WERI-Rb-1 (cell line): ENCODE data around the gene NTRK3.

Experiments used
- DNase-seq: peaks from one replicate; pipeline ENCODE4 v3.0.0-alpha.2; 2020
- H3K27ac ChIP-seq: fragments of 250-450 bp; sonication (Bioruptor Pico); 2 replicates; pipeline ENCODE4 v1.5.1; 2020; ENCODE audit warnings: mild to moderate bottlenecking, moderate library complexity
- H3K27me3 ChIP-seq: fragments of 250-450 bp; sonication (Bioruptor Pico); 2 replicates; pipeline ENCODE4 v1.5.1; 2021; ENCODE audit warnings: mild to moderate bottlenecking, low read depth, moderate library complexity; ENCODE audit not compliant: insufficient read depth, severe bottlenecking
- H3K36me3 ChIP-seq: fragments of 250-450 bp; sonication (Bioruptor Pico); 2 replicates; pipeline ENCODE4 v1.5.1; 2020; ENCODE audit warnings: mild to moderate bottlenecking, moderate library complexity
- H3K4me3 ChIP-seq: 2 replicates; pipeline ENCODE4 v1.5.1; 2011; ENCODE audit warnings: low read depth, mild to moderate bottlenecking, control low read depth, low read length
- H3K9me3 ChIP-seq: fragments of 250-450 bp; sonication (Bioruptor Pico); 2 replicates; pipeline ENCODE4 v1.5.1; 2021; ENCODE audit warnings: mild to moderate bottlenecking, moderate library complexity; ENCODE audit not compliant: severe bottlenecking
- TF ChIP-seq, protein P1 (sequence below): IDR thresholded peaks from 2 replicates; pipeline ENCODE4 v1.5.1; 2011; ENCODE audit warnings: low read depth, mild to moderate bottlenecking, control low read depth, inconsistent platforms, low read length

NTRK3 gene

DNA sequence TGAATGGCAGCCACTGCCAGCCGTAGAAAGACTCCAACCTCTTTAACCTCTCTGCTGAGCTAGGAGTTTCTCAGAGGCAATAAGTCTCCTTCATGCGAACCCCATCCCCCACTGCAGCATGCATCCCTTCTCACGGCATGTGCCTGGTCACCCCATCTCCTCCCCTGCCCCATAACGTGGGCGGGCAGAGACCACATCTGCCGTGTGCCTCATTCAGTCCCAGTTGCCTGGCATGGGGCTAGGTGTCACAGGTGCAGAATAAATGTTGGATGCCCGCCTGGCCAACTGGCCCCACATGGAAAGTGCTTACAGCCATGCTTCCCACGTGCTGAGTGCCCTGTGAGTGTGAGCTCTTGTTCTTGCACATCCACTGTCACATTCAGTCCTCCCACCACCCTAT, 43.5 kb upstream of the NTRK3 start:
- TF ChIP-seq, protein P1, sequence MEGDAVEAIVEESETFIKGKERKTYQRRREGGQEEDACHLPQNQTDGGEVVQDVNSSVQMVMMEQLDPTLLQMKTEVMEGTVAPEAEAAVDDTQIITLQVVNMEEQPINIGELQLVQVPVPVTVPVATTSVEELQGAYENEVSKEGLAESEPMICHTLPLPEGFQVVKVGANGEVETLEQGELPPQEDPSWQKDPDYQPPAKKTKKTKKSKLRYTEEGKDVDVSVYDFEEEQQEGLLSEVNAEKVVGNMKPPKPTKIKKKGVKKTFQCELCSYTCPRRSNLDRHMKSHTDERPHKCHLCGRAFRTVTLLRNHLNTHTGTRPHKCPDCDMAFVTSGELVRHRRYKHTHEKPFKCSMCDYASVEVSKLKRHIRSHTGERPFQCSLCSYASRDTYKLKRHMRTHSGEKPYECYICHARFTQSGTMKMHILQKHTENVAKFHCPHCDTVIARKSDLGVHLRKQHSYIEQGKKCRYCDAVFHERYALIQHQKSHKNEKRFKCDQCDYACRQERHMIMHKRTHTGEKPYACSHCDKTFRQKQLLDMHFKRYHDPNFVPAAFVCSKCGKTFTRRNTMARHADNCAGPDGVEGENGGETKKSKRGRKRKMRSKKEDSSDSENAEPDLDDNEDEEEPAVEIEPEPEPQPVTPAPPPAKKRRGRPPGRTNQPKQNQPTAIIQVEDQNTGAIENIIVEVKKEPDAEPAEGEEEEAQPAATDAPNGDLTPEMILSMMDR: no peak
- Histone ChIP-seq H3K9me3 (no peaks in the 10 kb centered on the region), H3K27me3 (no peaks in the 10 kb centered on the region), H3K36me3 (no peaks in the 10 kb centered on the region), H3K27ac (no peak overlapping the region), H3K4me3 (no peak overlapping the region)
- peak; percentile 12 for DNase-seq

DNA sequence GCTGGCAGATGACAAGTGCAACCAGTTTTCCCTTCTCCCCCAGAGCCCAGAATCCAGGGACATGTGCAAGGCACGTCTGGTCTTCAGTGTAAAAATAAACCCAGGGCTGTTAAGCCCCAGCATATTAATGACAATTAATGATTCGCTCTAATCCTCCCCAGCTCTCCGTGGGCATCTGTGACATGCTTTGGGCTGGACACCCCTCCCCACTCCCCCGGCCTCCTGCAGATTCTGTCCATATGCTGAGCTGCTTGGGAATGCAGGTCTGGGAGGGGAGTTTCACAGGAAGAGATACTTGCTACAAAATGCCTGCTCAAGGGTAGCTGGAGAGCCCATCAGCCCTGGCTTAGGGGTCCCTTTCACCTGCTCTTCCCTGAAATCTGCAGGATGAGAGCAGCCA, 43.0 kb upstream of the NTRK3 start:
- H3K9me3 ChIP-seq: no peaks in the 10 kb centered on the region
- DNase-seq: peak; percentile 92

DNA sequence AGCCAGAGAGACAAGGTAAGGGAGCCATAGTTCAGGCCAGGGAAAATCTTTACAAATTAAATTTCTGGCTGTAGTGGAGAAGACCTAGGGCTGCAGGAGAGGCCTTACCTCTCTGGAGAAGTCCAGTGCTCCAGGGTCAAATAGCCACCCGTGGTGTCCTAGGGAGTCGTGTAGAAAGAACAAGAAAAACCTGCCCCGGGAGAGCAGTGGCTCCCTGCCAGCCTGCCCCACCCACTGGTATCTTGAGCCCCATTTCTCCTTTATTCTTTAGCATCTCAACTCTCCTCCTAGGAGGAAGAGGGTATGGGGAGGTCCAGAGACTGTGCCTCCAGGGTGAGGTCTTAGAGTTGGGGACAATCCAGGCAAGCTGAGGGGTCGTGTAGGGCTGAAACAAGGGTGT, 32.1 kb upstream of the NTRK3 start:
- Histone ChIP-seq H3K27me3 (no peaks in the 10 kb centered on the region), H3K9me3 (no peaks in the 10 kb centered on the region), H3K4me3 (no peak overlapping the region), H3K27ac (no peak overlapping the region), H3K36me3 (no peaks in the 10 kb centered on the region)
- no peak for DNase-seq
- TF ChIP-seq, protein P1: no peak

More for the DNA sequence above, 43.0 kb upstream of the NTRK3 start:
- Histone ChIP-seq H3K36me3 (no peaks in the 10 kb centered on the region), H3K4me3 (no peak overlapping the region), H3K27me3 (no peaks in the 10 kb centered on the region), H3K27ac (peak overlapping the region; percentile 56)
- TF ChIP-seq, protein P1: no peak

DNA sequence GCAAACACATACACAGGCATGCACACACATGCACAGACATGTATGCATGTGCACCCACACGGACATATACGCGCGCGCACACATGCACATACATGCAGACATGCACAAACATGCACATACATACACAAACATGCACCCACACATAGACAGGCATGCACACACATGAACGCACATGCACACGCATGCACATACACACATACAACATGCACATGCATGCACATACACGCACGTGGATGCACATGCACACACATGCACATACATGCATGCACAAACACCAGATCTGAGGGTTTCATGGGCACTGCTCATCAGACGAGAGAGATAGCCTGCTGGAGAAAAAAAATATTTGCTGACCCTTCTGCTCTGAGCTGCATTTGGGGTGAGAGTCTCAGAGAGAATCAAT, 31.7 kb upstream of the NTRK3 start:
- H3K27me3 ChIP-seq: no peaks in the 10 kb centered on the region
- no peak overlapping the region for H3K4me3 ChIP-seq
- TF ChIP-seq, protein P1: no peak
- H3K9me3 ChIP-seq: no peaks in the 10 kb centered on the region
- no peak overlapping the region for H3K27ac ChIP-seq
- no peak for DNase-seq
- H3K36me3 ChIP-seq: no peaks in the 10 kb centered on the region

DNA sequence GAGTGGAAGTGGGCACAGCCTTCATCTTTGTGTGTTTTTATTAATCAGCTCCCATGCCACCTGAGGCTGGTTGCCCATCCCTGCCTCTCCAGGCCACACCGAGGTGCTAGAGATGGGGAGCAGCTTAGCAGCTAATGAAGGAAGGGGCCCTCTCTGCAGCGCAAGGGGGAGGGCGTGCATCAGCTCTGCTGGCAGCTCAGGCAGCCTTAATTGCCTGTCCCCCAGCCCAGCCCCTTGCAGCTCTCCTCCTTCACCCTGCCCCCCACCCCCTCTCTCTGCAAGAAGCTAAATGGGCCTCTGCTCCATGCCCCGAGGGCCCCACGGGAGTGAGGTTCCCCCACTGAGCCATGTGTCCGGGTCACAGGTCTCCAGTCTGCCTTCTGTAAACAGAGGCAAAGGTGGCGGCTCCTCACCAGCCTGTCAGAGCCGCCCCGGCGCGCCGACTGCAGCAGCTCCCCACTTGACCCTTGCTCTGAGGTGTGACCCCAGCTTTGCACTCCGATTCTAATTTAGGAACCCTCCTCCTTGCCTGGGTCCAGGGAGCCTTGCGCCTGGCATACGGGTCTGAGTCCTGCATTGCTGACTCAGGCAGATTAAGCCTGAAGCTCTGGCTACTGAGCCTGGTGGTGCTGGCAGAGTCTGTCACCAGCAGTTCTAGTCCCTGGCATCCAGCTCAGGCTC, 27.9 kb upstream of the NTRK3 start:
- no peaks in the 10 kb centered on the region for H3K9me3 ChIP-seq
- TF ChIP-seq, protein P1: no peak
- no peaks in the 10 kb centered on the region for H3K36me3 ChIP-seq
- H3K27me3 ChIP-seq: no peaks in the 10 kb centered on the region
- DNase-seq: no peak
- H3K4me3 ChIP-seq: no peak overlapping the region
- no peak overlapping the region for H3K27ac ChIP-seq

DNA sequence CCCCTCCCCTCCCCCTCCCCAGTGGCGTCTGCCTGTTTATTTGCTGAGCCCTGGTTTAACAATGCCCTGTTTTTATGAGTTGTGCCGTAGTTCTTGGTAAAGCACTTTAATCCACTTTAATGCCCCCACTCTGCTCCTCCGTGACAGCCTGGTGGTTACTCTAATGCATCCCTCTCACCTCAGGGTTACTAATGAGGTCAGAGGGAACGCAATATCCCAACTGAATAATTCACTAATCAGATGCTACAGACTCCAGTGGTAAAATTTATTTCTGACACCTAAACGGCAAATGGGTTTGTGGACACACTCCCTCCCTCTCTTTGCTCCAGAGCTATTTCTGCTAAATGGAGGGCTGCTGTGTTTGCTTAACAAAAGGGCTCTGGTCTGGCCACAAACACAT, 26.1 kb upstream of the NTRK3 start:
- peak; percentile 55 for DNase-seq
- no peaks in the 10 kb centered on the region for H3K36me3 ChIP-seq
- no peak overlapping the region for H3K4me3 ChIP-seq
- no peaks in the 10 kb centered on the region for H3K9me3 ChIP-seq
- no peak overlapping the region for H3K27ac ChIP-seq
- H3K27me3 ChIP-seq: no peaks in the 10 kb centered on the region
- TF ChIP-seq, protein P1: no peak
